HEK293 (cell line): Measurements from ENCODE around the gene TMEM92.

Source experiments
- BCL11A ChIP-seq: fragments of 450-650 bp; formaldehyde crosslinking; IDR thresholded peaks from 2 replicates; pipeline ENCODE4 v1.5.1; 2016; ENCODE audit warnings: low read depth, missing biosample characterization, missing genetic modification characterization
- CTCF ChIP-seq: fragments of 450-650 bp; formaldehyde crosslinking; IDR thresholded peaks from 2 replicates; pipeline ENCODE4 v1.5.1; 2016; ENCODE audit warnings: missing biosample characterization, missing genetic modification characterization
- TCF7L2 ChIP-seq: IDR thresholded peaks from 2 replicates; pipeline ENCODE4 v1.6.1; 2011; ENCODE audit warnings: low read depth, mild to moderate bottlenecking, inconsistent platforms, low read length, moderate library complexity, borderline replicate concordance
- TSHZ1 ChIP-seq: fragments of 450-650 bp; formaldehyde crosslinking; IDR thresholded peaks from 2 replicates; pipeline ENCODE4 v1.5.1; 2016; ENCODE audit warnings: missing biosample characterization, missing genetic modification characterization, borderline replicate concordance
- ZNF24 ChIP-seq: fragments of 450-650 bp; formaldehyde crosslinking; IDR thresholded peaks from 2 replicates; pipeline ENCODE4 v1.5.1; 2016; ENCODE audit warnings: missing biosample characterization, missing genetic modification characterization
- ZNF501 ChIP-seq: fragments of 450-650 bp; formaldehyde crosslinking; IDR thresholded peaks from 2 replicates; pipeline ENCODE4 v1.5.1; 2016; ENCODE audit warnings: missing biosample characterization, missing genetic modification characterization
- ZNF639 ChIP-seq: fragments of 450-650 bp; formaldehyde crosslinking; IDR thresholded peaks from 2 replicates; pipeline ENCODE4 v1.5.1; 2016; ENCODE audit warnings: missing biosample characterization, missing genetic modification characterization
- ZNF777 ChIP-seq: fragments of 450-650 bp; formaldehyde crosslinking; IDR thresholded peaks from 2 replicates; pipeline ENCODE4 v1.5.1; 2017; ENCODE audit warnings: missing biosample characterization, missing genetic modification characterization, borderline replicate concordance

- TF ChIP-seq CTCF, result no peak
- TF ChIP-seq BCL11A (tag by site-specific recombination), result no peak
- no peak for TF ChIP-seq TSHZ1
- no peak for TF ChIP-seq ZNF639 (tag by site-specific recombination)
- no peak for TF ChIP-seq ZNF24 (tag by site-specific recombination)
- no peak for TF ChIP-seq ZNF777 (tag by site-specific recombination)
- no peak for TF ChIP-seq ZNF501
- TF ChIP-seq TCF7L2, result no peak
Observed at GRCh38 chr17:50265212-50265611, 9.1 kb upstream of the TMEM92 start.
